Iris pigment epithelial cell (primary cell): ENCODE data around the gene RIN2.
"Not testable (repeated sequence)": the region's sequence is repeated elsewhere in the genome, so short reads cannot be mapped to it uniquely, and the experiment has no call there.

ENCODE experiments used
- DNase-seq: peaks from one replicate; pipeline ENCODE4 v3.0.0-alpha.2; 2011; ENCODE audit warnings: low read depth

RIN2 gene

DNA sequence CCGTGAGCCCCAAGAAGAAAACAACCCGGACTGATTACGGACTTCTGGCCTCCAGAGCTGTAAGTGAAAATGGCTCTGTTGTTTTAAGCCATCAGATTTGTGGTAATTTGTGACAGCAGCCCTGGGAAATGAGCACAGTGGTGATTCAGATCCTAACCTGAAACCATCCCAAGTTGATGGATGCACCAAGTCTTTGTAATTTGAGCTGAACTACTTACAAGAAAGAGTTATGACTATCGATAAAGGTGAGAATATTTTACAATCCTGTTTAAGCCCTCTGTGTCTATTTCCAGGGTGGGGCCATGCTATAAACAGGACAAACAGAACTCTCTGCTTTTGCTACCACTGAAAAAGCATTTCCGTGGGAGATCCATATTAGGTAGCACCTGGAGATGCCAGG is 19.1 kb upstream of the RIN2 start:
- DNase-seq, result no peak

DNA sequence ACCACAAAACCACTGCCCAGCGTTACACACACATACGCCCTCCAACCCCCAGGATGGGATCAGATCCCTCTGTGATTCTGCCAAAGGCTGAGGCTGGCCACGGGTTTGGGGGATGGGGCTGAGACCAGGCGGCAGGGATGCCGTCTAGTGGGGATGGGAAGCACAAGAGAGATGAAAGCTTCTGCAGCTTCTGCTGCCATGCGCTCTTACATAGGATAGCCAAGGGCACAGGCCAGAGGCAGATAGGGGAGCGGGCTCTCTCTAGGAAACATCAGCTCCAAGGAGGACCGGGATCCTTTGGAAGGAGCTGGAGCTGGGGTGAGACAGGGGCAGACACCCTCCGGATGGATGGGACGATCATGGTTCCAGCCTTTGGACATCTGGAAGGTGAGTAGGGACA is 18.7 kb upstream of the RIN2 start:
- DNase-seq, result no peak

DNA sequence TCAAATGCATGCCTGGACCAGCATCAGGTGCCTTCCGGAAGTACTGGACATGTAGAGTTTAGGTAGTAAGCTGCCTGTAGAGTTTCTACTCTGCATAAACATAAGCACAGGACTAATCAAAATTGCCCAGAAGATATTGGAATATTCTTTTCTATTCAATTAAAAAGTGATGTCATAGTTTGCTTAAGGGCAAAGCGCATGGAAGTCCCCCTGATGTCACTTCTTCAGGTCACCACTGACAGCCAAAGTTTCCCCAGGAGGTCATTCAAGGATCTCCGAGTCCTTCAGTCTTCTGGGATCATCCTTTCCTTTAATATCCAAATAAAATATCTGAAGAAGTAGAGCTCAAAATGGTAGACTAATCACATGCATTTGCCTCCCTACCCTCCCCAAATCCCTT is 17.5 kb upstream of the RIN2 start:
- no peak for DNase-seq

DNA sequence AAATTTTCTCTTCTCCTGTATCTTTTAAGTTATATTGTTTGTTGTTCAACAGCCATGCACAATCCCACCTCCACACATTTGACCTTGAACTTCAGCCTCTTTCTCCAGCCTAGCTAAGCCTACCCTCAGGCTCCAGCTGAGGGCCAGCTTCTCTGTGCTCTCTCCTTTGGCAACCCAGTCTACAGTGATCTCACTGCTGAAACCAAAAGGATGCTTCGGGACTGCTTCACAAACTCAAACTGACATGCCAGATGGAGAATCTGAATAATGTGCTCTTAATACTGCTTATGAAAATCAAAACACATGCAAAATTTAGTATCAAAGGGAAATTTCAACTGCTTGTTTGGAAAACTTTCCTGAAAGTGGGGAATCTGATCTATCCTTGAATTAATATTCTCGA is 16.1 kb upstream of the RIN2 start:
- no peak for DNase-seq

DNA sequence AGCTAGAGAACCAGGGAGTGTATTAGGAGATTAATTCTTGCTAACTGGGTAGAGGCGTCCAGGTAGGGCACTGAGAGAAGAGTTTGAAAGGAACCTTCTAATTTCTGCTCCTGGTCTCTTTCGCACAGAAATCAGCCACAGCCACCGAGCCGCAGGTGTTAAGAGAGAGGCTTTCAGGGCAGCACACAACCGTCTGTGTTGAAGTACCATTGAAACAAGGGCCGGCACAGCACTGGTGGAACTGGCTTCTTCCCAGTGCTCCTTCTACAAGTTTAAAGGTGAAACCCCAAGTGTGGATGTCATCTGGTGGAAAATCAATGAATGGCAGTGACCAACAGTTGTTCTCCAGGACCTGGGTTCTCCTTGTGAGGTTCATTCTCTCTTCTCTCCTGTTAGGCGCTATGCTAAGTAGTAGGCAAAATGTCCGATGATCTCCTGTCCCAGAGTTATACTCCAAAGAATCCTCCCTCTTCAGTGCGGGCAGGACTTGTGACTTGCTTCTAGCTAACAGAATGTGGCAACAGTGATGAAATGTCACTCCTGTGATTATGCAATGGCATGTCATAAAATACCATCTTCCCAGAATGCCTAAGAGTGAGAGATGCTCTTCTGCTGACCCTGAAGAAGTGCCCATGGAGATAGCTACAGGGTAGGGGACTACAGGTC is 15.0 kb upstream of the RIN2 start:
- no peak for DNase-seq

DNA sequence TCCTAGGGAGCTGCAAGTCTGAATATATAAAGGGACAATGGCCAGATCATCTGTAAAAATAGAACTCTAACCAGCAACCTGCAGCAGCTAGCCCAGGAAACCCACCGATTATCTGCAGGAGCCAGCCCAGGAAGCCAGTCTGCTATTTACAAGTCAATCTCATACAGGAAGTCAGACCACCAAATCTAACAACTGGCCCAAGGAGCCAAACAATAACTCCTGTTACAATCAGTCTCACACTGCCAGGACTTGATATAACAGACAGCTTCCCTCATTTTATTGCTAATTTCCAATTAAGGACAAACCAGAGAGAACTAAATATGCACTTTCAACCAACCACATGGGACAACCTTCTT is 14.4 kb upstream of the RIN2 start:
- DNase-seq, result no peak

- DNase-seq, result no peak
Observed at GRCh38 chr20:19745106-19745505, 13.0 kb upstream of the RIN2 start.

DNA sequence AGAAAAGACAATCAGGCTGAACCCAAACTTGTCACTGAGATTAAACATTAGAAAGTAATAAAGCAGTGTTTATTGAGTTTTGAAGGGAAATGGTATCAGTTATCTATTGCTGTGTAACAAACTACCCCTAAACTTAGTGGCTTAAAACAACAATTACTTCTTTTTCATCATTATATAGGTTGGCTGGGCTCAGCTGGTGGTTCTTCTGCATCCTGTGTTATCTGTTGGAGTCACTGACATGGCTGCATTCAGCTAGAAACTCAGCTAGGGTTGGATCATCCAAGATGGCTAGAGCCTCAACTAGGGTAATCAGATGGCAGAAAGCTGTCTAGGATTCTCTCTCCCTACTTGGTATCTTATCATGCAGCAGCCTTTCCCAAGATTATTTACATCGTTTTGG is 12.5 kb upstream of the RIN2 start:
- no peak for DNase-seq

DNA sequence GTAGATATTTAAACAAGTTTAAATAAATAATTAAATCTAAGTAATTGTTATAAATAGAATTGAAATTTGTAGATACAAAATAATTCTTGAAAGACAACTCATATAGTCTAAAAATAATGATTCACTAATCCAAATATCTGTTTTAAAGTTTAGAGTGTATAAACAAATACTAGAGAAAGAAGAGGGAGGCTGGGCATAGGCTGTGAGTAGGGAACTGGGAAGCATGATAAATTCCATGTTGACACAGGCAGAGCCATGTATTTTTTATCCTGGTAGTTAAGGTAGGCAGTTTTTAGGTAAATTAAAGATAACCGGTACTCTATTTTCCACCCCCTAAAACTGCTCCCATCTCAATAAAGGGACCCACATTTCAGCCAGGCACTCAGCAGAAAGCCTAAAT is 11.7 kb upstream of the RIN2 start:
- no peak for DNase-seq

DNA sequence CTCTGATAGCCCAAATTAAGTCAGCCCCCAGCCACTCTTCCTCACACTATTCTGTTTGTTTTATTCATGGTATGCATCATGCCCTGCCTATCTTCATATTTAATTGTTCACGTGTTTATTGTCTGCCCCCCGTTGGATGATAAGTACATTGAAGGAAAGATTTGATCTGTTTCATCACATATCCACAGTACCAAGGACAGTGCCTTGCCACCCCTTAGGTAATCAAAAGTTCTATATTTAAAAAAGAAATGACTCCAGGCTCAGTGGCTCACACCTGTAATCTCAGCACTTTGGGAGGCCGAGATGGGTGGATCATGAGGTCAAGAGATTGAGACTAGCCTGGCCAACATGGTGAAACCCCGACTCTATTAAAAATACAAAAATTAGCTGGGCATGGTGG is 10.2 kb upstream of the RIN2 start:
- no peak for DNase-seq

DNA sequence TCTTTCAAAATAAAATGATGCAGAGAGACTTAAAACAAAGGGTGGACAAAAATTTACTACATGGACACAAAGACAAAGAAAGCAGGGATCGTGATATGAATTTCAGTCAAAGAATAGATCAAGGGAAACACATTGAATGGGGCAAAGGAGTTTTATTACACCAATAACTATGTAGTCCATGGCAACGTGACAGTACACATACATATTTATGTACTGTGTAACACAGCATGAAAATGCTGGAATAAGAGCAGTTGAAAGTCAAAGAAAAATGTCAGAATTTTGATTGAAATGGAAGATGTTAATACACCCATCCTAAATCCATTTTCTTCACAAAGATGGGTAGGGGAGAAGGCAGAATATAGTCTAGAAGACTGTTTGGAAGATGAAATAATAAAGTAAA is 9.4 kb upstream of the RIN2 start:
- no peak for DNase-seq

GRCh38 chr20:19749618-19750071 is 8.4 kb upstream of the RIN2 start:
- no peak for DNase-seq

DNA sequence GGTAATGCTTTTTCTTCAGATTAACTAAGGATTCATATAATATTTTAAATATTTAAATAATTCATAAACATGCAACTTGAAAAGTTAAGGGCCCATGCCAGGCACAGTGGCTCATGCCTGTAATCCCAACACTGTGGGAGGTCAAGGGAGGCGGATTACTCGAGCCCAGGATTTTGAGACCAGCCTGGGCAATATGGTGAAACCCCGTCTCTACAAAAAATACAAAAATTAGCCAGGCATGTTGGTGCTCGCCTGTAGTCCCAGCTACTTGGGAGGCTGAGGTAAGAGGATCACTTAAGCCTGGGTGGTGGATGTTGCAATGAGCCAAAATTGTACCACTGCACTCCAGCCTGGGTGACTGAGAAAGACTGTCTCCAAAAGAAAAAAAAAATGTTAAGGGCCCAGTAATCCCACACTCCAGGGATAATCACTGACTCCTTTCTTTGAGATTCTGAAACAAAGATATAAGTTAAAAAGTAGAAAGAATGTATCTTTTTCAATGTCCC is 7.9 kb upstream of the RIN2 start:
- DNase-seq, result no peak

- DNase-seq, result no peak
Observed at GRCh38 chr20:19750907-19751636, 7.0 kb upstream of the RIN2 start.

- DNase-seq, result not testable (repeated sequence)
Observed at GRCh38 chr20:19754201-19754600, 3.9 kb upstream of the RIN2 start.

DNA sequence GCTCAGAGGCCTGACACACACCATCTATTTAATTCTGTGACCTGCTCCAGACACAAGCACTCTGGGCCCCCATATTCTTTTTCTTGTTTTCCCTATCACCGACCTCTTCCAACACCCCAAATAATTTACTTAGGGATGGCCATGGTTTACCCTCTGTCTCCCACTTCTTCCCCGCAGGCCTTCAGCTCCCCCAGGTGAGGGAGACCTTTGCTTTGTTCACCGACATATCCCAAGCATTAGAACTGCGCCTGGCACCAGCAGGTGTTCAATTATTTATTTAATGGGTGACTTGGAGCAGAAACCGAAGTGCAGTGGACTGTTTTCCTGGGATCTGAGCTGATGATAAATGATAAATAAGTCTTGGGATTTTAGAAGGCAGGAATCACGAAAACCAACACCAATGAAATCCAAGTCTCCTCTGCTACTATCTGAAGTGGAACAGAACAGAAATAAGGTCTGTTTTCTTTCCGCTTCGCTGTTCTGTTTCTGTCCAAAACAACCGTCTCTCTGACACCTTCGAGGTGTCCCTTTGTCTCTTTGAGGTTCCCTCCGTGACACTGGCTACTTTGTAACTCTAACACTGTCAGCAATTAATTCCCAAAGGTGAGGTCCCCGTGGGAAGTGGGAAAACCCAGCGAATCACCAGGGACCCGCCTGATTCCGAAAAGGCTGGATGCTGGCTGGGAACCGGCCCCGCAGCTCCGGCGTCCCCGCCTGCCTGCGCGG is 1.1 kb upstream of the RIN2 start:
- no peak for DNase-seq

GRCh38 chr20:19757487-19758132 is 448 bp upstream of the RIN2 start:
- peak; percentile 88 for DNase-seq

DNA sequence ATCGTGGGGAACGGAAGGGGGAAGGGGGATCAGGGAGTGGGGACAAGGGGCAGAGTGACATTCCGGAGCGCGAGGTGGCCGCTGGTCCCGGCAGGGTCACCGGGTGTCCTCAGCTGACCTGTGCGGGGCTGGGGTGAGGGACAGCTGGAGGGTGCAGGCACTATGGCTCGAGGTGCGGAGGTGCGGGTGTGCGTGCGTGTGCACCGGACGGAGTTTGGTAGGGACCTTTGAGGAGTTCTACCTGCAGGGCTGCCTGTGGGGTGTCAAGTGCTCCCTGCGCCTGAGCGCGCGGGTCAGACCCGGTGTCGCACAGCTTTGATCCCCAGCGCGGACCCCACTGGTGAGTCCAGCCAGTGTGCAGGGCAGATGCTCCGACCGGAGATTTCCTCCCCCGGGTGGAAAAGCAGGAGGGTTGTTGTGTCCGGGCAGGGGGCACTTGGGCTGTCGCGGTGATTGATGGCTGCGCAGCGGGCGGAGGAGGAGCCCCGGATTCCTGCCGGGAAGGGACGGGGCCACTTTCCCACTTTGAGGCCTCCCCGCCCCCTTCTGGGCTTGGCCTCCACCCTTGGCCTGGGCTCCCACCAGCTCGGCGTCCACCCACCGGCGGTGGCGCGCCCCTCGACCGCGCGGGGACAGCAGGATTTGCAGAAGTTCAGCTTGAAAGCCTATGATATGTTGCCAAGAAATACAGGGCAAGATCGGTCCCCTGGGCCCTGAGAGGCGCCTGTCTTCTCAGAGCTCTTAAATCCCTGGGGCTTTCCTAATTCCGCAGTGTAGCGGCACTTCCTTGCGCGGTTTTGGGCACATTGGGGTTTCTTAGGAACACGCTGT is 658 bp downstream of the RIN2 start:
- DNase-seq, result peak; percentile 41

- no peak for DNase-seq
Observed at GRCh38 chr20:19760371-19760721, 2.3 kb downstream of the RIN2 start.

DNA sequence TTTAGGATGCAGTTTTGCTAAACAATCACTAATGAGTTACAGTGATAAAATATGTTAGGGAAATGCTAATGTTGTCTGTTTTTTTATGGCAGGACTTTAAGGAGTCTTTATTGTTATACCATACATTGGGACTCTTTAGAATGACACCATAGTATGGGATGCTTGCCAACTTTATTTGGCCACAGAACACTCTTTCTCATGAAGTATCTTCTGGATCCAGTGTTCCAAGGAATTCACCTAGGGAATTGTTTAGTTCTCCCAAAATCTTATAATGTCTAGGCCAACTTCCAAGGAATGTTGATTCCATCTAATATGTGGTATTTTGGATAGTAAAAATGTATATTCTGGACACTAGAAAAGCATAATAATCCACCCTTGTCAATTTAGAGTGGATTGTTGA is 3.3 kb downstream of the RIN2 start:
- no peak for DNase-seq

- DNase-seq, result no peak
Observed at GRCh38 chr20:19761841-19762240, 3.8 kb downstream of the RIN2 start.

- peak; percentile 15 for DNase-seq
Observed at GRCh38 chr20:19764207-19764606, 6.1 kb downstream of the RIN2 start.
